ENCODE data around the gene MMP19. TPM values are rescaled to one million over a fixed set of nuclear protein-coding genes. Genes with fewer than 3 reads are reported as not detected.
"Not testable (repeated sequence)": the region's sequence is repeated elsewhere in the genome, so short reads cannot be mapped to it uniquely, and the experiment has no call there.

Gene MMP19
- total RNA-seq, 3 donors from 2014 or later = 1.7 to 6.6 (median 5.0) TPM

DNA sequence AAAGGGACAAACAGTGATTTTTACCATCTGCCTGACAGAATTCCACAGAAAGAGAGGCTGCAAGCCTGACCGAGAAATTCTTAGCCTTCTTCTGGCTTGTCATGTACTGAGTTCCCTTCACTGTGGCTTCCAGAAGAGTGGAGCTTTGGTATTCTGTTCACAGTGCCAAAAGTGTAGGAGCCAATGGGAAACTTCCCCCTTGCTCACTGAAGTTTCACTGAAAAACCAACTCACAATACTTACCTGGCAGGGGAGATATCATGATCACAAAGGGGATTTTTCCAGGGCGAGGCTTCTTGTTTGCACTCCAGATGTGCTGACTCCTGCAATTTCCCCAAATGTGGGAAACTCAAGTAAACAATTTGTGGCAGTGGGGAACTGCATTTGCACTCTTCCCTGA is 31.7 kb upstream of the MMP19 start:
- ATAC-seq (no peak), DNase-seq (no peak)
- H3K4me3 ChIP-seq = no peak overlapping the region
- peaks cover 7% of the 10 kb centered on the region for H3K9me3 ChIP-seq
- H3K4me1 ChIP-seq (ENCODE audit: low read depth) = no peaks in the 10 kb centered on the region
- no peaks in the 10 kb centered on the region for H3K36me3 ChIP-seq (ENCODE audit: low read depth)
- intact Hi-C loops (cut with DNase I, micrococcal nuclease) = no loop called here
- TF ChIP-seq, protein P1, sequence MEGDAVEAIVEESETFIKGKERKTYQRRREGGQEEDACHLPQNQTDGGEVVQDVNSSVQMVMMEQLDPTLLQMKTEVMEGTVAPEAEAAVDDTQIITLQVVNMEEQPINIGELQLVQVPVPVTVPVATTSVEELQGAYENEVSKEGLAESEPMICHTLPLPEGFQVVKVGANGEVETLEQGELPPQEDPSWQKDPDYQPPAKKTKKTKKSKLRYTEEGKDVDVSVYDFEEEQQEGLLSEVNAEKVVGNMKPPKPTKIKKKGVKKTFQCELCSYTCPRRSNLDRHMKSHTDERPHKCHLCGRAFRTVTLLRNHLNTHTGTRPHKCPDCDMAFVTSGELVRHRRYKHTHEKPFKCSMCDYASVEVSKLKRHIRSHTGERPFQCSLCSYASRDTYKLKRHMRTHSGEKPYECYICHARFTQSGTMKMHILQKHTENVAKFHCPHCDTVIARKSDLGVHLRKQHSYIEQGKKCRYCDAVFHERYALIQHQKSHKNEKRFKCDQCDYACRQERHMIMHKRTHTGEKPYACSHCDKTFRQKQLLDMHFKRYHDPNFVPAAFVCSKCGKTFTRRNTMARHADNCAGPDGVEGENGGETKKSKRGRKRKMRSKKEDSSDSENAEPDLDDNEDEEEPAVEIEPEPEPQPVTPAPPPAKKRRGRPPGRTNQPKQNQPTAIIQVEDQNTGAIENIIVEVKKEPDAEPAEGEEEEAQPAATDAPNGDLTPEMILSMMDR (IDR thresholded peaks at IDR 0.05) = no peak

DNA sequence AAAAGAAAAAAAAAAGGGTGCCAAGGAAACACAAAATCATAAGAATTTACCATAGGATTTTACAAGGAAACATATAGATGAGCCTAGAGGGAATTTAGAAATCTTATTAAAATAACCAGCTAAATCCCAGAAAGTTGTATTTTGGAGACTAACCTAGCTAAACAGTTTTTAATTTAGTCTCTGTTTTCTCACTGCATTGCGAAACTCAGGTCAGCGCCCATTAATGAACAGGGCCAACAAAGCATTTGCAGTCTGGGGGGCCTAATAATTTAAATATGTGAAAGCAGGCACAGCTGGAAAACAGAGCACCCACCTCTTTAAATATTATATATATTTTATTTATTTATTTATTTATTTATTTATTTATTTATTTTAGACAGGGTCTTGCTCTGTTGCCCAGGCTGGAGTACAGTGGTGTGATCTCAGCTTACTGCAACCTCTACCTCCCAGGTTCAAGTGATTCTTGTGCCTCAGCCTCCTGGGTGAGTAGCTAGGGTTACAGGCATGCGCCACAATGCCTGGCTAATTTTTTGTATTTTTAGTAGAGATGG is 23.8 kb upstream of the MMP19 start:
- H3K4me3 ChIP-seq; ATAC-seq; DNase-seq; intact Hi-C loops (cut with DNase I, micrococcal nuclease); H3K4me1 ChIP-seq (ENCODE audit: low read depth); H3K9me3 ChIP-seq; H3K36me3 ChIP-seq (ENCODE audit: low read depth): not testable (repeated sequence)

DNA sequence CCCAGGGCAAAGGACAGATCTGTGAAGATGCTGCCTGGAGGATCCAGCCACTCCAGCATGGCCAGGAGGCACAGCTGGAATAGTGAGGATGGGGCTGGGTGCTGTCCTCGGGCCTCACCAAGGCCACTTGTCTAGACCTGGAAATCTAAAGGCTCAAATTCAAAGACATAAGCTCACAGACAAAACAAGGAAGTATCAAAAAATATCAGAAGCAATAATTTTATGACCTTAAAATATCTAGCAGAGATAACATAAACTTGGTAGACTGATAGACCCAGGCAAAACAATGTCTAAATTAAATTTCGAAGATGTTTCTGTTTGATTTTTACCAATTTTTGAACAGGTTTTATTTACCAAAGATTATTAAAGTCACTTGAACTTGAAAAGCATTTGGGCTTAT is 22.6 kb upstream of the MMP19 start:
- TF ChIP-seq, protein P1 (IDR thresholded peaks at IDR 0.05) = no peak
- intact Hi-C loops (cut with DNase I, micrococcal nuclease) = no loop called here
- ATAC-seq (no peak), DNase-seq (no peak)
- Histone ChIP-seq H3K9me3 (peaks cover 10% of the 10 kb centered on the region), H3K4me3 (no peak overlapping the region), H3K4me1 (ENCODE audit: low read depth) (no peaks in the 10 kb centered on the region), H3K36me3 (ENCODE audit: low read depth) (no peaks in the 10 kb centered on the region)

DNA sequence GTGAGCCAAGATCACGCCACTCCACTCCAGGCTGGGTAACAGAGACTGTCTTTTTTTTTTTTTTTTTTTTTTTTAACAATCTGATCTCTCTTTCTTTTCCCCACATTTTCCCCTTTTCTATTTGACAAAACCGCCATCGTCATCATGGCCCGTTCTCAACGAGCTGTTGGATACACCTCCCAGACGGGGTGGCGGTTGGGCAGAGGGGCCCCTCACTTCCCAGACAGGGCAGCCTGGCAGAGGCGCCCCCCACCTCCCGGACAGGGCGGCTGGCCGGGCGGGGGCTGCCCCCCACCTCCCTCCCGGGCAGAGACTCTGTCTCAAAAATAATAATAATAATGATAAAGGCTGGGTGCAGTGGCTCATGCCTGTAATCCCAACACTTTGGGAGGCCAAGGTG is 20.2 kb upstream of the MMP19 start:
- H3K9me3 ChIP-seq; H3K4me1 ChIP-seq (ENCODE audit: low read depth); intact Hi-C loops (cut with DNase I, micrococcal nuclease); DNase-seq; H3K36me3 ChIP-seq (ENCODE audit: low read depth); H3K4me3 ChIP-seq; ATAC-seq: not testable (repeated sequence)

DNA sequence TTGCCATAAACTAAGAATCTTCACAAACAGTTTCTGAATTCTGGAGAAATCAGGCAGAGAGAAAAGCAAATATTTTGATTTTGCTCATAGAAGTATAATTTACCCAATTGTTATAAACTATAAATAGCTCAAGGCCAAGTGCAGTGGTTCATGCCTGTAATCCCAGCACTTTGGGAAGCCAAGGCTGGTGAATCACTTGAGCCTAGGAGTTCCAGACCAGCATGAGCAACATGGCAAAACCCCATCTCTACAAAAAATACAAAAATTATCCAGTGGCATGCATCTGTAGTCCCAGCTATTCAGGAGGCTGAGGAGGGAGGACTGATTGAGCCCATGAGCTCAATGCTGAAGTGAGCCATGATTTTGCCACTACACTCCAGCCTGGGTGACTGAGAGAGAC is 19.6 kb upstream of the MMP19 start:
- intact Hi-C loops (cut with DNase I, micrococcal nuclease) = no loop called here
- TF ChIP-seq, protein P1 (IDR thresholded peaks at IDR 0.05) = no peak
- ATAC-seq = no peak

DNA sequence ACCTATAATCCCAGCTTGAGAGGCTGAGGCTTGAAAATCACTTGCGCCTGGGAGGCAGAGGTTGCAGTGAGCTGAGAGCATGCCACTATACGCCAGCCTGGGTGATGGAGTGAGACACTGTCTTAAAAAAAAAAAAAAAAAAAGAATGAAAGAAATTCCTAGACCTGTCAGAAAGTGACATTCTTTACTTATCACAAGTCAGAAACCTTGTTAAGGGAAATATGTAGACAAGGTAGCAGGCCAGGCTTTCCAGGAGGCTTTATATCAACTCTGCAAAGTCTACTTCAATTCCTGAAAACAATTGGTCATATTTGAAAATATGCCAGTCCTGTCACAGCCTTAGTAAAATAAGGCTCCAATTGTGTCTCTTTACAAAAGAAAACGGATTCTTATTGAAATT is 19.1 kb upstream of the MMP19 start:
- no peak for DNase-seq
- no peak overlapping the region for H3K4me3 ChIP-seq
- no peaks in the 10 kb centered on the region for H3K36me3 ChIP-seq (ENCODE audit: low read depth)
- ATAC-seq = no peak
- no peaks in the 10 kb centered on the region for H3K4me1 ChIP-seq (ENCODE audit: low read depth)
- TF ChIP-seq, protein P1 (IDR thresholded peaks at IDR 0.05) = no peak
- intact Hi-C loops (cut with DNase I, micrococcal nuclease) = no loop called here
- H3K9me3 ChIP-seq = peaks cover 10% of the 10 kb centered on the region

More for the DNA sequence above, 19.6 kb upstream of the MMP19 start:
- Histone ChIP-seq H3K4me3 (no peak overlapping the region), H3K9me3 (peaks cover 10% of the 10 kb centered on the region), H3K36me3 (ENCODE audit: low read depth) (no peaks in the 10 kb centered on the region), H3K4me1 (ENCODE audit: low read depth) (no peaks in the 10 kb centered on the region)
- no peak for DNase-seq

DNA sequence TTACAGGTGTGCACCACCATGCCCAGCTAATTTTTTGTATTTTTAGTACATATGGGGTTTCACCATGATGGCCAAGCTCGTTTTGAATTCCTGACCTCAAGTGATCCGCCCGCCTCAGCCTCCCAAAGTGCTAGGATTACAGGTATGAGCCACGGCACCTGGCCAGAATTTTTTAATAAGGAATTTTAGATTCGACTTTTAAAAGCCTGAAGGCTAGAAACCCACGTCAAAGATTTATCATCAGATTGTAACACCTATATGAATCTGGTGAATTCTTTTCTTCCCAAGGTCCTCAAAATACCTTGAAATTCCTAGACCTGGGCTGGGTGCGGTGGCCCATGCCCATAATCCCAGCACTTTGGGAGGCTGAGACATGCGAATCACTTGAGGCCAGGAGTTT is 18.7 kb upstream of the MMP19 start:
- TF ChIP-seq, protein P1 (IDR thresholded peaks at IDR 0.05) = no peak
- Histone ChIP-seq H3K36me3 (ENCODE audit: low read depth) (no peaks in the 10 kb centered on the region), H3K9me3 (peaks cover 10% of the 10 kb centered on the region), H3K4me1 (ENCODE audit: low read depth) (no peaks in the 10 kb centered on the region), H3K4me3 (no peak overlapping the region)
- DNase-seq (no peak), ATAC-seq (no peak)
- intact Hi-C loops (cut with DNase I, micrococcal nuclease) = no loop called here

Measured in mucosa of descending colon (tissue), 3 donors.